ENCODE measurements around the gene CHIT1.
A peak's percentile ranks its signal among the peaks of the same experiment; 100 is the strongest.

Gene CHIT1

GRCh38 chr1:203206129-203206687, 23.3 kb downstream of the CHIT1 start:
- no peak overlapping the region for H3K4me3 ChIP-seq
- H4K20me1 ChIP-seq, result no peaks in the 10 kb centered on the region
- H3K4me1 ChIP-seq, result peaks cover 9% of the 10 kb centered on the region
- H3K27me3 ChIP-seq, result no peaks in the 10 kb centered on the region
- TF ChIP-seq Cebpa-rat (IDR thresholded peaks at IDR 0.05), result no peak
- H3K4me2 ChIP-seq, result no peak overlapping the region
- H3K36me3 ChIP-seq, result no peaks in the 10 kb centered on the region
- H3K9ac ChIP-seq, result no peak overlapping the region
- no peak overlapping the region for H3K27ac ChIP-seq
- H3K9me3 ChIP-seq, result no peaks in the 10 kb centered on the region

GRCh38 chr1:203204756-203205155, 24.7 kb downstream of the CHIT1 start:
- Histone ChIP-seq H3K9me3 (no peaks in the 10 kb centered on the region), H3K36me3 (no peaks in the 10 kb centered on the region), H4K20me1 (no peaks in the 10 kb centered on the region), H3K27me3 (no peaks in the 10 kb centered on the region), H3K27ac (no peak overlapping the region), H3K9ac (no peak overlapping the region), H3K4me1 (peaks cover 21% of the 10 kb centered on the region), H3K4me2 (no peak overlapping the region), H3K4me3 (no peak overlapping the region)
- TF ChIP-seq Cebpa-rat (IDR thresholded peaks at IDR 0.05), result no peak

GRCh38 chr1:203202431-203203245, 26.8 kb downstream of the CHIT1 start:
- Histone ChIP-seq H3K4me3 (no peak overlapping the region), H3K36me3 (no peaks in the 10 kb centered on the region), H4K20me1 (no peaks in the 10 kb centered on the region), H3K4me2 (no peak overlapping the region), H3K4me1 (peaks cover 20% of the 10 kb centered on the region), H3K9ac (no peak overlapping the region), H3K9me3 (no peaks in the 10 kb centered on the region), H3K27ac (no peak overlapping the region), H3K27me3 (no peaks in the 10 kb centered on the region)
- TF ChIP-seq Cebpa-rat (IDR thresholded peaks at IDR 0.05), result no peak

GRCh38 chr1:203201516-203202205, 27.8 kb downstream of the CHIT1 start:
- Histone ChIP-seq H3K9ac (no peak overlapping the region), H3K36me3 (no peaks in the 10 kb centered on the region), H3K4me3 (no peak overlapping the region), H3K27ac (no peak overlapping the region), H3K9me3 (no peaks in the 10 kb centered on the region), H4K20me1 (no peaks in the 10 kb centered on the region), H3K27me3 (no peaks in the 10 kb centered on the region), H3K4me2 (no peak overlapping the region), H3K4me1 (peaks cover 19% of the 10 kb centered on the region)
- no peak for TF ChIP-seq Cebpa-rat (IDR thresholded peaks at IDR 0.05)

GRCh38 chr1:203200916-203201315, 28.6 kb downstream of the CHIT1 start:
- no peaks in the 10 kb centered on the region for H3K36me3 ChIP-seq
- H3K27me3 ChIP-seq, result no peaks in the 10 kb centered on the region
- no peak for TF ChIP-seq Cebpa-rat (IDR thresholded peaks at IDR 0.05)
- H3K9me3 ChIP-seq, result no peaks in the 10 kb centered on the region
- no peak overlapping the region for H3K4me2 ChIP-seq
- no peak overlapping the region for H3K4me3 ChIP-seq
- no peak overlapping the region for H3K9ac ChIP-seq
- no peaks in the 10 kb centered on the region for H4K20me1 ChIP-seq
- no peak overlapping the region for H3K27ac ChIP-seq
- peaks cover 19% of the 10 kb centered on the region for H3K4me1 ChIP-seq

- Histone ChIP-seq H3K27ac (no peak overlapping the region), H3K4me3 (no peak overlapping the region), H3K9ac (no peak overlapping the region), H4K20me1 (no peaks in the 10 kb centered on the region), H3K36me3 (no peaks in the 10 kb centered on the region), H3K9me3 (no peaks in the 10 kb centered on the region), H3K4me2 (peak overlapping the region; percentile 9; the same call in 1 of the 2 replicates), H3K4me1 (peaks cover 19% of the 10 kb centered on the region), H3K27me3 (no peaks in the 10 kb centered on the region)
- no peak for TF ChIP-seq Cebpa-rat (IDR thresholded peaks at IDR 0.05)
Observed at GRCh38 chr1:203199816-203200571, 29.5 kb downstream of the CHIT1 start.

- Histone ChIP-seq H3K9me3 (no peaks in the 10 kb centered on the region), H3K9ac (no peak overlapping the region), H3K27ac (no peak overlapping the region), H3K36me3 (no peaks in the 10 kb centered on the region), H4K20me1 (no peaks in the 10 kb centered on the region), H3K4me1 (peaks cover 19% of the 10 kb centered on the region), H3K4me2 (no peak overlapping the region; the same call in 1 of the 2 replicates), H3K4me3 (no peak overlapping the region), H3K27me3 (no peaks in the 10 kb centered on the region)
- no peak for TF ChIP-seq Cebpa-rat (IDR thresholded peaks at IDR 0.05)
Observed at GRCh38 chr1:203199481-203199815, 30.0 kb downstream of the CHIT1 start.

- Histone ChIP-seq H3K9ac (no peak overlapping the region), H3K4me2 (no peak overlapping the region), H3K4me1 (peaks cover 19% of the 10 kb centered on the region), H3K27ac (no peak overlapping the region), H3K36me3 (no peaks in the 10 kb centered on the region), H3K4me3 (no peak overlapping the region), H3K27me3 (no peaks in the 10 kb centered on the region), H4K20me1 (no peaks in the 10 kb centered on the region), H3K9me3 (no peaks in the 10 kb centered on the region)
- TF ChIP-seq Cebpa-rat (IDR thresholded peaks at IDR 0.05), result no peak
Observed at GRCh38 chr1:203199002-203199401, 30.5 kb downstream of the CHIT1 start.

GRCh38 chr1:203197625-203198024, 31.8 kb downstream of the CHIT1 start:
- Histone ChIP-seq H3K4me1 (peaks cover 19% of the 10 kb centered on the region), H3K4me2 (0 out of 2 replicates have a peak overlapping the region, but pooled peaks have one; percentile 0), H3K27ac (no peak overlapping the region), H3K27me3 (no peaks in the 10 kb centered on the region), H4K20me1 (no peaks in the 10 kb centered on the region), H3K4me3 (no peak overlapping the region), H3K9me3 (no peaks in the 10 kb centered on the region), H3K36me3 (no peaks in the 10 kb centered on the region), H3K9ac (no peak overlapping the region)
- no peak for TF ChIP-seq Cebpa-rat (IDR thresholded peaks at IDR 0.05)

All from BLaER1 (cell line).